ENCODE measurements around the gene KLB. TPM values are rescaled to one million over a fixed set of nuclear protein-coding genes. Genes with fewer than 3 reads are reported as not detected.

Gene KLB
- total RNA-seq, 2 donors from 2014 or later, result 0.23 to 0.34 TPM

DNA sequence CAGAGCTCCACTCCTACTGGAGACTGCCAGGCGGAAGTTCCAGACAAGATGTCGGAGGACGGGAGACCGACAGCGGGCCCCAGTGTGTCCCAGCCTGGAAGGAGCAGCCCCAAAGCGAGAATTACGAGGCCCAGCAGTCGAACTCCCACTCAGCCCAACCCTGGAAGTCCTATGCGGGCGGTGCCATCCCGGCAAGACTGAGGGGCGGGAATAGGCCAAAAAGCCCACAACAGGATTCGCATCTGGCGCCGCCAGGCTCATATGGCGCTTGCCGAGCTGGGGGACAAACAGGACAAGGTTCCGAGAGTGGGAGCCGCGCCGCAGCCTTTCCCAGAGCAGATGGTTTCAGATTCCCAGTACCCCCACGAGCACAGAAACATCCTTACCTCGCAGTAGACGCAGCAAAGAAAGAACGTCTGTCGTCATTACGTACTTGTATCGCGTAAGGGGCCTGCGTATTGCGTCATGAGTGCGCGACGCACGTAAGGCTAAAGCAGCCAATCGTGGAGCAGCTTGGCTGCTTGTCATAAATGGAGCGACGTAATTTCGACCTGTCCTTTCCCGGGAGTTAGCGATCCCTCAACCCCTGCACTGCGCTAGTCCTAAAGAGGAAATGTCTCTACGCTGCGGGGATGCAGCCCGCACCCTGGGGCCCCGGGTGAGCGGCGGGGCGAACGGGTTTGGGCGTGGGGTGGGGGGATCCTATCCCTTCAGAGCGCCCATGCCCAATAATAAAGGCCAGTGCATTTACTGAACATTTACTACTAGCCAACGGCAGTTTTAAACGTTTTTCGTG lies 52.0 kb downstream of the KLB start, which contains the start of the genes LIAS and RPL9:
LIAS (plus strand) TSS at position 552 of the 796 bp plus-strand sequence; CDS start at position 614, 62 bp downstream.
RPL9 (minus strand) TSS at position 418 of the 796 bp plus-strand sequence. CDS start 483 bp downstream, outside the sequence.
- under 1% methylated on average over 54 of the region's 55 CpGs for WGBS
- Histone ChIP-seq H3K9me3 (no peaks in the 10 kb centered on the region), H3K4me1 (replicated peaks) (peaks cover 6% of the 10 kb centered on the region), H3K27me3 (replicated peaks; ENCODE audit: insufficient read depth) (no peaks in the 10 kb centered on the region), H3K27ac (peak within 1 kb of the TSS; percentile 92 to 94), H3K36me3 (peaks cover 5 to 10% of the 10 kb centered on the region in 2 donors), H3K4me3 (peak within 1 kb of the TSS; percentile 68 to 75)
- intact Hi-C loops (cut with DNase I), result loop anchor here (5.0 to 10.0 kb wide), 2 partner anchors 94 to 599 kb away; partner anchors contain the start of genes N4BP2 and RFC1
- DNase-seq (ENCODE audit: low spot score), result peak; percentile 95
- TF ChIP-seq POLR2AphosphoS5 (IDR thresholded peaks at IDR 0.05) (peak; percentile 100), CTCF (IDR thresholded peaks at IDR 0.05) (no peak), POLR2A (IDR thresholded peaks at IDR 0.05) (peak; percentile 89)

DNA sequence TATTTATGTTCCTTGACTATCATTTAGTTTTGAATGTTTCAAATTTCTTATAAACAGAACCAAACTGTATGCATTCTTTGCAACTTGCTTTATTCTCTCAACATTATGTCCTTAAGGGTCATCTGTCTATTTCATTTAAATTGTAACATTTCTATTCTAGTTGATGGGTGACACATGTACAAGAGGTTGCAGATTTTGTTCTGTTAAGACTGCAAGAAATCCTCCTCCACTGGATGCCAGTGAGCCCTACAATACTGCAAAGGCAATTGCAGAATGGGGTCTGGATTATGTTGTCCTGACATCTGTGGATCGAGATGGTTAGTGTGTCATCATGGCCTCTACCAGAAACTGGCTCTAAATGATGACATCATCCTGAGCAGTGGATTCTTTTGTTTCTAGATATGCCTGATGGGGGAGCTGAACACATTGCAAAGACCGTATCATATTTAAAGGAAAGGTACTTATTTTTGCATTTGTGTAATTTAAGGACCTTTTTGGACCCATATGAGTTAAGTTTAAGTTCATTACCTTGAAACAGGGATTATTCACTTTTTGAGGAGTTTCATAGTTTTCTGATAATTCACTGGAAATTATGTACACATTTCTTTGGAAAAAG lies 58.3 kb downstream of the KLB start:
- Histone ChIP-seq H3K27ac (no peak overlapping the region), H3K9me3 (no peaks in the 10 kb centered on the region), H3K27me3 (replicated peaks; ENCODE audit: insufficient read depth) (no peaks in the 10 kb centered on the region), H3K36me3 (no peaks in the 10 kb centered on the region), H3K4me3 (no peak overlapping the region), H3K4me1 (replicated peaks) (no peaks in the 10 kb centered on the region)
- WGBS, result 48% methylated on average over 2 of the region's 2 CpGs
- TF ChIP-seq POLR2AphosphoS5 (IDR thresholded peaks at IDR 0.05), result no peak
- TF ChIP-seq CTCF (IDR thresholded peaks at IDR 0.05), result no peak
- no peak for TF ChIP-seq POLR2A (IDR thresholded peaks at IDR 0.05)
- intact Hi-C loops (cut with DNase I), result loop anchor here (10.0 kb wide), 2 partner anchors 170 to 850 kb away; partner anchors contain the start of gene SMIM14
- DNase-seq (ENCODE audit: low spot score), result no peak

DNA sequence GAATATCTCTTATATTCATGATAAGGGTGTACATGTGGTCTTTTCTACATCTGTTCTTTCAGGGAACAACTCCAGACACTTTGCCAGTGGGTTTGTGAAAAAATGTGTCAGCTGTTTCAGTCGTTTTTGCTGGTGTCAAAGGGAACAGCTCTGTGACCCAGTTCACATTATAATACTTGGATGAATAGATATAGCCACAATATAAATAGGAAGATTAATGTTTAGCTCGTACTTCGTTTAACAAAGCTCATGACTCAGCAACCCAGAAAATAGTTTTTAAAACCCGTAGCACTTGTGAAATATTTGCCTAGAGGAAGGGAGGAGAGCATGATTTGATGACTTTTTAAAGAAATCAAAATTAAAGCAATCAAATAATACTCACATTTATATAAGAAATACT lies 60.0 kb downstream of the KLB start:
- Histone ChIP-seq H3K27me3 (replicated peaks; ENCODE audit: insufficient read depth) (no peaks in the 10 kb centered on the region), H3K27ac (no peak overlapping the region), H3K9me3 (no peaks in the 10 kb centered on the region), H3K4me1 (replicated peaks) (no peaks in the 10 kb centered on the region), H3K36me3 (no peaks in the 10 kb centered on the region), H3K4me3 (no peak overlapping the region)
- intact Hi-C loops (cut with DNase I), result loop anchor here (10.0 kb wide), 2 partner anchors 168 to 848 kb away; partner anchors contain the start of gene SMIM14
- WGBS, result 62% methylated on average over 4 of the region's 4 CpGs
- TF ChIP-seq POLR2AphosphoS5 (IDR thresholded peaks at IDR 0.05) (no peak), POLR2A (IDR thresholded peaks at IDR 0.05) (no peak), CTCF (IDR thresholded peaks at IDR 0.05) (no peak)
- DNase-seq (ENCODE audit: low spot score), result no peak

DNA sequence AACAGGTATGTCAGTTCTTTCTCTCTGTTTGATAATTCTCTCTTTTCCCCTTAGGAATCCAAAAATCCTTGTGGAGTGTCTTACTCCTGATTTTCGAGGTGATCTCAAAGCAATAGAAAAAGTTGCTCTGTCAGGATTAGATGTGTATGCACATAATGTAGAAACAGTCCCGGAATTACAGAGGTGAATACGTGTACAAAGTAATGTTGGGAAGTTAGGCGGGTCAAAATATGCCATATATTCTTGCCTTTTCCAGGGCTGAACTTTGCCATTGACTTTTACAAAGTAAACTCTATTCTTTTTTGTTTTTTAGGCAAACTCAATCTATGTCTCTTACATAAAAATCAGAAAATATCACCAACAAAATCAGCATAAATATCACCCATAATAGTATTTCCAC lies 60.7 kb downstream of the KLB start:
- TF ChIP-seq POLR2AphosphoS5 (IDR thresholded peaks at IDR 0.05) (no peak), CTCF (IDR thresholded peaks at IDR 0.05) (no peak), POLR2A (IDR thresholded peaks at IDR 0.05) (no peak)
- Histone ChIP-seq H3K9me3 (no peaks in the 10 kb centered on the region), H3K27me3 (replicated peaks; ENCODE audit: insufficient read depth) (no peaks in the 10 kb centered on the region), H3K4me1 (replicated peaks) (no peaks in the 10 kb centered on the region), H3K36me3 (no peaks in the 10 kb centered on the region), H3K27ac (no peak overlapping the region), H3K4me3 (no peak overlapping the region)
- 91% methylated on average over 4 of the region's 4 CpGs for WGBS
- intact Hi-C loops (cut with DNase I), result loop anchor here (10.0 kb wide), 2 partner anchors 167 to 847 kb away; partner anchors contain the start of gene SMIM14
- DNase-seq (ENCODE audit: low spot score), result no peak

Measured in prostate gland (tissue), 2 donors.